Left lung (tissue), 10 donors: Measurements from ENCODE around the gene PTH1R. TPM values are rescaled to one million over a fixed set of nuclear protein-coding genes. Genes with fewer than 3 reads are reported as not detected.

Source experiments
- ATAC-seq: fragments of 200-7000 bp; cut with Tn5 transposase; one replicate; pipeline ENCODE4 v1.9.1; 2020; ENCODE audit warnings: moderate library complexity
- DNase-seq, 4 donors: peaks; one replicate each; pipeline ENCODE4 v3.0.0-alpha.2; 2013 to 2020
- H3K27ac ChIP-seq, 2 donors: fragments of 200-600 bp; sonication (generic) in 1 of 2; one replicate each; pipeline versions ENCODE4 v1.5.0 to v1.8.0; 2020 to 2021
- H3K27me3 ChIP-seq, 2 donors: fragments of 200-600 bp; sonication (generic) in 1 of 2; one replicate each; pipeline versions ENCODE4 v1.5.0 to v1.8.0; 2020 to 2021
- H3K36me3 ChIP-seq, 2 donors: fragments of 200-600 bp; sonication (generic) in 1 of 2; one replicate each; pipeline versions ENCODE4 v1.5.0 to v1.8.0; 2020 to 2021
- H3K4me1 ChIP-seq, 2 donors: fragments of 200-600 bp; one replicate each; pipeline ENCODE4 v1.8.0; 2021
- H3K4me3 ChIP-seq, 2 donors: fragments of 200-600 bp; sonication (generic) in 1 of 2; one replicate each; pipeline versions ENCODE4 v1.5.0 to v1.8.0; 2020 to 2021; ENCODE audit warnings: mild to moderate bottlenecking in 1 of 2
- H3K9me3 ChIP-seq, 2 donors: fragments of 200-600 bp; sonication (generic) in 1 of 2; one replicate each; pipeline versions ENCODE4 v1.5.0 to v1.8.0; 2020 to 2021
- CTCF ChIP-seq, 2 donors: fragments of 200-600 bp; sonication (generic) in 1 of 2; IDR thresholded peaks; one replicate each; pipeline versions ENCODE4 v1.5.0 to v1.8.0; 2021; ENCODE audit warnings: antibody characterized with exemption in 2 of 2
- intact Hi-C, 2 donors: fragments of 100-400 bp; cut with DNase I; formaldehyde crosslinking; loops; one replicate each; pipeline versions ENCODE4 v1.11.2 to v1.14.2; 2022
- polyA plus RNA-seq, 6 donors: library from polyadenylated mRNA; unstranded; fragments of 120-200 nt; gene quantifications; one replicate each; pipeline ENCODE4 v1.2.1, GENCODE V29; 2013; ENCODE audit not compliant: insufficient read length in 6 of 6
- total RNA-seq, 2 donors: library from RNA; stranded (reverse); fragmentation: NEBNext Ultra II Directional; extraction: Animal tissue kit (Norgen Biotek cat#: 25700); gene quantifications; one replicate each; pipeline ENCODE4 v1.2.1, GENCODE V29; 2021
- donor health status: DM: no; HTN: yes; CAD: no.
- donor health status: DM: no; HTN: no; CAD: no.

PTH1R gene
- total and polyA plus RNA-seq, 8 donors, result 12.0 to 131 (median 73.6) TPM

GRCh38 chr3:46863261-46863782 lies 14.2 kb upstream of the PTH1R start, which contains the start of gene MYL3:
Gene MYL3, minus strand, starts transcription at chr3:46863444. Its CDS starts 54 bp downstream, at chr3:46863390.
- DNase-seq, result peak in 1 of 4 donors; percentile 34
- no peak for TF ChIP-seq CTCF (IDR thresholded peaks at IDR 0.05)
- intact Hi-C loops, result no loop called here

GRCh38 chr3:46864061-46864881 lies 13.2 kb upstream of the PTH1R start:
- H3K27ac ChIP-seq, result no peak overlapping the region
- no peaks in the 10 kb centered on the region for H3K36me3 ChIP-seq
- H3K4me3 ChIP-seq, result no peak overlapping the region
- peaks cover 11 to 37% of the 10 kb centered on the region in 2 donors for H3K4me1 ChIP-seq
- intact Hi-C loops, result no loop called here
- no peak for TF ChIP-seq CTCF (IDR thresholded peaks at IDR 0.05)
- no peaks in the 10 kb centered on the region for H3K27me3 ChIP-seq
- ATAC-seq, result no peak
- H3K9me3 ChIP-seq, result no peaks in the 10 kb centered on the region
- DNase-seq, result peak in 3 of 4 donors; percentile 39 to 66 (median 63)

More at GRCh38 chr3:46863261-46863782, 14.2 kb upstream of the PTH1R start, which contains the start of gene MYL3:
- H3K4me1 ChIP-seq, result peaks cover 11 to 31% of the 10 kb centered on the region in 2 donors
- H3K4me3 ChIP-seq, result no peak within 1 kb of the TSS
- no peaks in the 10 kb centered on the region for H3K9me3 ChIP-seq
- no peaks in the 10 kb centered on the region for H3K27me3 ChIP-seq
- H3K27ac ChIP-seq, result no peak within 1 kb of the TSS
- no peaks in the 10 kb centered on the region for H3K36me3 ChIP-seq
- ATAC-seq, result no peak

- Histone ChIP-seq H3K27me3 (no peaks in the 10 kb centered on the region), H3K36me3 (no peaks in the 10 kb centered on the region), H3K4me3 (no peak overlapping the region), H3K4me1 (peaks cover 11 to 37% of the 10 kb centered on the region in 2 donors), H3K9me3 (no peaks in the 10 kb centered on the region), H3K27ac (no peak overlapping the region)
- DNase-seq (peak; percentile 69 to 86 (median 78)), ATAC-seq (peak; percentile 65)
- intact Hi-C loops, result no loop called here
- no peak for TF ChIP-seq CTCF (IDR thresholded peaks at IDR 0.05)
Observed at GRCh38 chr3:46865031-46865507, 12.5 kb upstream of the PTH1R start.

- DNase-seq, result peak in 1 of 4 donors; percentile 45
- peaks cover 11 to 37% of the 10 kb centered on the region in 2 donors for H3K4me1 ChIP-seq
- H3K36me3 ChIP-seq, result no peaks in the 10 kb centered on the region
- H3K27ac ChIP-seq, result no peak overlapping the region
- no peak for ATAC-seq
- intact Hi-C loops, result no loop called here
- no peaks in the 10 kb centered on the region for H3K9me3 ChIP-seq
- H3K4me3 ChIP-seq, result no peak overlapping the region
- no peaks in the 10 kb centered on the region for H3K27me3 ChIP-seq
- no peak for TF ChIP-seq CTCF (IDR thresholded peaks at IDR 0.05)
Observed at GRCh38 chr3:46865546-46865945, 12.0 kb upstream of the PTH1R start.

GRCh38 chr3:46866032-46866595 lies 11.4 kb upstream of the PTH1R start:
- Histone ChIP-seq H3K9me3 (no peaks in the 10 kb centered on the region), H3K27me3 (no peaks in the 10 kb centered on the region), H3K36me3 (no peaks in the 10 kb centered on the region), H3K4me3 (no peak overlapping the region), H3K27ac (no peak overlapping the region), H3K4me1 (peaks cover 11 to 37% of the 10 kb centered on the region in 2 donors)
- no peak for TF ChIP-seq CTCF (IDR thresholded peaks at IDR 0.05)
- peak in 1 of 4 donors; percentile 37 for DNase-seq
- intact Hi-C loops, result no loop called here
- ATAC-seq, result no peak
